PC-3 (cell line): ENCODE measurements around the gene TAS1R2. TPM values are rescaled to one million over a fixed set of nuclear protein-coding genes. Genes with fewer than 3 reads are reported as not detected.

ENCODE experiments used
- ATAC-seq: fragments of 200-7000 bp; cut with Tn5 transposase; 2 replicates; pipeline ENCODE4 v1.9.1; 2020; ENCODE audit warnings: mild to moderate bottlenecking, moderate library complexity
- BruUV-seq: library from RNA; stranded (reverse); fragments of 400-500 nt; replicated peaks from 2 replicates; lab custom pipeline; 2021; lab: Mats Ljungman, UMichigan
- CTCF ChIA-PET: fragments of 300-600 bp; sonication (Branson Sonifier 250); formaldehyde crosslinking; loops from one replicate; lab custom pipeline; 2022; ENCODE audit warnings: antibody characterized with exemption; lab: Charles Lee
- POLR2A ChIA-PET: fragments of 300-600 bp; sonication (Branson Sonifier 250); formaldehyde crosslinking; loops from one replicate; lab custom pipeline; 2022; ENCODE audit warnings: antibody characterized with exemption; ENCODE audit not compliant: unreplicated experiment; lab: Charles Lee
- DNase-seq: peaks from one replicate; pipeline ENCODE4 v3.0.0-alpha.2; 2015
- H2AFZ ChIP-seq: fragments of 300-600 bp; sonication (generic); 2 replicates; pipeline ENCODE4 v1.6.0; 2016; ENCODE audit warnings: antibody characterized with exemption, low read length
- H3F3A ChIP-seq: fragments of 300-600 bp; sonication (generic); one replicate; pipeline ENCODE4 v1.6.0; 2017; ENCODE audit warnings: antibody characterized with exemption, low read length, control low read depth, mild to moderate bottlenecking; ENCODE audit not compliant: unreplicated experiment
- H3K27ac ChIP-seq: fragments of 300-600 bp; sonication (generic); 2 replicates; pipeline ENCODE4 v1.5.1; 2016; ENCODE audit warnings: mild to moderate bottlenecking, low read length
- H3K27me3 ChIP-seq: fragments of 300-600 bp; sonication (generic); 2 replicates; pipeline ENCODE4 v1.6.1; 2016; ENCODE audit warnings: low read length, mixed read lengths
- H3K36me3 ChIP-seq: fragments of 300-600 bp; sonication (generic); 2 replicates; pipeline ENCODE4 v1.6.1; 2016; ENCODE audit warnings: low read depth, mixed run types, low read length, mixed read lengths
- H3K4me1 ChIP-seq: fragments of 300-600 bp; sonication (generic); 2 replicates; pipeline ENCODE4 v1.5.1; 2016; ENCODE audit warnings: low read length; ENCODE audit not compliant: insufficient read depth
- H3K4me2 ChIP-seq: fragments of 300-600 bp; sonication (generic); 2 replicates; pipeline ENCODE4 v1.6.0; 2016; ENCODE audit warnings: low read length
- H3K4me3 ChIP-seq: fragments of 300-600 bp; sonication (generic); 2 replicates; pipeline ENCODE4 v1.5.1; 2016; ENCODE audit warnings: mild to moderate bottlenecking, low read length, mixed read lengths
- H3K79me2 ChIP-seq: fragments of 300-600 bp; sonication (generic); 2 replicates; pipeline ENCODE4 v1.6.1; 2017; ENCODE audit warnings: low read length, mixed read lengths
- H3K9ac ChIP-seq: fragments of 300-600 bp; sonication (generic); 2 replicates; pipeline ENCODE4 v1.6.0; 2016; ENCODE audit warnings: mild to moderate bottlenecking, low read length
- H3K9me2 ChIP-seq: fragments of 300-600 bp; sonication (generic); replicated peaks from 2 replicates; pipeline ENCODE4 v1.6.1; 2016; ENCODE audit warnings: mixed run types, low read length, mixed read lengths
- H3K9me3 ChIP-seq: fragments of 300-600 bp; sonication (generic); 2 replicates; pipeline ENCODE4 v1.6.1; 2016; ENCODE audit warnings: low read length, mixed read lengths
- H4K20me1 ChIP-seq: fragments of 300-600 bp; sonication (generic); 2 replicates; pipeline ENCODE4 v1.6.1; 2016; ENCODE audit warnings: low read length, mixed read lengths
- CTCF ChIP-seq: fragments of 300-600 bp; sonication (generic); conservative IDR thresholded peaks from 2 replicates; pipeline ENCODE4 v1.5.1; 2017; ENCODE audit warnings: antibody characterized with exemption, low read depth, mild to moderate bottlenecking, low read length
- EZH2 ChIP-seq: fragments of 300-600 bp; sonication (generic); IDR thresholded peaks from one replicate; pipeline ENCODE4 v1.6.1; 2017; ENCODE audit warnings: antibody characterized with exemption, mild to moderate bottlenecking, low read length; ENCODE audit not compliant: unreplicated experiment
- EZH2phosphoT487 ChIP-seq: fragments of 300-600 bp; sonication (generic); IDR thresholded peaks from 2 replicates; pipeline ENCODE4 v1.6.1; 2018; ENCODE audit warnings: mild to moderate bottlenecking, antibody characterized with exemption, low read length, borderline replicate concordance
- intact Hi-C: fragments of 100-400 bp; cut with micrococcal nuclease; formaldehyde crosslinking; loops from 2 replicates; pipeline ENCODE4 v1.9.0; 2023
- total RNA-seq: library from RNA; depleted of rRNA; stranded (reverse); fragments of >200 nt; gene quantifications from 2 replicates; pipeline ENCODE4 v1.2.3, GENCODE V29; 2014

TAS1R2 gene
- total RNA-seq, 1 experiment from 2014 or later = not detected

DNA sequence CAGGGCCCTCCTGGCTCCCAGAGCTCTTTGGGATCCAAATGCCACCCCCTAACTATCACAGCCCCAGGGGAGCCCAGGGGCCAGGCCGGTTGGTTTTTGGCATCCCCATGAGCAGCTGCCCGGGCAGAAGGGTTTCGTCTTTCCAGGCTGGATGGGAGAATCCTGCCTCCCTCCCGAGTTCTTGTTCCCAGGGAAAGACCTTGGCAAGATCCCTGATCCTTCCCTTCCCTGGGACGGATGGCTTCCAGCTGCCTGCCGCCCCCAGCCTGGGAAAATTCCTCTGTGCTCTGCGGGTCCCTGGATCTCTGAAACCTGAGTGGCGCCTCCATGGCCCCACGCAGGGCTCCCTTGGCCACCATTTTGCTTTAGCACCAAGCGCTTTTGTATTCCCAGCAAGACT, 55.6 kb downstream of the TAS1R2 start:
- no peak overlapping the region for H2AFZ ChIP-seq
- no TSS peak for BruUV-seq
- H3K9me3 ChIP-seq = no peaks in the 10 kb centered on the region
- H3K4me3 ChIP-seq = no peak overlapping the region
- H3K27me3 ChIP-seq = peaks cover 35% of the 10 kb centered on the region
- no peaks in the 10 kb centered on the region for H3F3A ChIP-seq
- TF ChIP-seq CTCF (no peak), EZH2phosphoT487 (no peak), EZH2 (no peak)
- no peak for ATAC-seq
- intact Hi-C loops = no loop called here
- POLR2A ChIA-PET = no interaction called here
- no peak overlapping the region for H3K4me2 ChIP-seq
- no peak overlapping the region for H3K27ac ChIP-seq
- H3K9me2 ChIP-seq = no peaks in the 10 kb centered on the region
- H3K9ac ChIP-seq = no peak overlapping the region
- H4K20me1 ChIP-seq = no peaks in the 10 kb centered on the region
- no peaks in the 10 kb centered on the region for H3K79me2 ChIP-seq
- no peak for DNase-seq
- CTCF ChIA-PET = no interaction called here
- H3K36me3 ChIP-seq = no peaks in the 10 kb centered on the region
- H3K4me1 ChIP-seq = no peaks in the 10 kb centered on the region

DNA sequence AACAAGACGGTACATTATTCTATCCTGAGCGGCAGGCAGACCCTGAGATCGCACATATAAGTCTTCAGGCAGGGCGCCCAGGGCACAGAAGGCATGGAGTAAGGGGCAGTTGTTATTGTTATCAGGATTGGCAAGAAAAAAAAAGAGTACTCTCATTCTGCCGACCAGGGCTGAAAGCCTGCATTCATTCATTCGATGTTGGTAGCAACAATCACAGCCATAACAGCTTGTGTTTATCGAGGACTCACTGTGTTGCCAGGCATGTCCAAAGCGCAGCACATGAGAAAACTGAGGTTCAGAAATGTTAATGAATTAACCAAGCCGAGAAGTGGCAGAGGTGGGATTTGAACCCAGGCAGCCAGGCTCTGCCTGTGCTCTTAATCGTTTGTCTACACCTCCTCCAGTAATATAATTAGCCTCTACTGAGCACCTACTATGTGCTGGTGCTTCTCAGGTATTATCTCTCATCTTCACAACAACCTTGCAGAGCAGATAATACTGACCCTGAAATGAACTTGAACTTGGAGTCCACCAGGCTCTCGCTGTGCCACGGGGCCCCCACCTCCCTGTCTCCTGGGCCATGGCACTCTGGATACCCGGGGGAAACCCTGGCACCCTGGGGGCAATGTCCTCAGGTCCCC, 56.2 kb downstream of the TAS1R2 start:
- no peak for ATAC-seq
- no TSS peak for BruUV-seq

More for the DNA sequence above, 56.2 kb downstream of the TAS1R2 start:
- Histone ChIP-seq H3K36me3 (no peaks in the 10 kb centered on the region), H2AFZ (no peak overlapping the region), H3K4me1 (no peaks in the 10 kb centered on the region), H3K4me2 (no peak overlapping the region), H3K9me3 (no peaks in the 10 kb centered on the region), H3K9me2 (no peaks in the 10 kb centered on the region), H3K79me2 (no peaks in the 10 kb centered on the region), H3K27me3 (peaks cover 35% of the 10 kb centered on the region), H3K9ac (no peak overlapping the region), H3K27ac (no peak overlapping the region), H4K20me1 (no peaks in the 10 kb centered on the region), H3K4me3 (no peak overlapping the region), H3F3A (no peaks in the 10 kb centered on the region)
- intact Hi-C loops = no loop called here
- no peak for DNase-seq
- ChIA-PET CTCF (no interaction called here), POLR2A (no interaction called here)
- no peak for TF ChIP-seq EZH2phosphoT487
- no peak for TF ChIP-seq CTCF
- TF ChIP-seq EZH2 = no peak
